ENCODE results near the gene ATP8A2.
"Not testable (repeated sequence)": the region's sequence is repeated elsewhere in the genome, so short reads cannot be mapped to it uniquely, and the experiment has no call there.

DNA sequence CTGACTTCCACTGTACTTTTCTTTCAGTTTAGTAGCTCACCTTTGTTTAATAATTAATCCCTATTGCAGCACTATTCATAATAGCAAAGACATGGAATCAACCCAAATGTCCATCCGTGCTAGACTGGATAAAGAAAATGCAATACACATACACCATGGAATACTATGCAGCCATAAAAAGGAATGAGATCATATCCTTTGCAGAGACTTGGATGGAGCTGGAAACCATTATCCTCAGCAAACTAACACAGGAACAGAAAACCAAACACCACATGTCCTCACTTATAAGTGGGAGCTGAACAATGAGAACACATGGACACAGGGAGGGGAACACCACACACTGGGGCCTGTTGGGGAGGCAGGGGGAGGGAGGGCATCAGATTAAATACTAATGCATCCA lies 402.3 kb downstream of the ATP8A2 start:
- TF ChIP-seq POLR2A (IDR thresholded peaks at IDR 0.05): not testable (repeated sequence)
- TF ChIP-seq, protein P1, sequence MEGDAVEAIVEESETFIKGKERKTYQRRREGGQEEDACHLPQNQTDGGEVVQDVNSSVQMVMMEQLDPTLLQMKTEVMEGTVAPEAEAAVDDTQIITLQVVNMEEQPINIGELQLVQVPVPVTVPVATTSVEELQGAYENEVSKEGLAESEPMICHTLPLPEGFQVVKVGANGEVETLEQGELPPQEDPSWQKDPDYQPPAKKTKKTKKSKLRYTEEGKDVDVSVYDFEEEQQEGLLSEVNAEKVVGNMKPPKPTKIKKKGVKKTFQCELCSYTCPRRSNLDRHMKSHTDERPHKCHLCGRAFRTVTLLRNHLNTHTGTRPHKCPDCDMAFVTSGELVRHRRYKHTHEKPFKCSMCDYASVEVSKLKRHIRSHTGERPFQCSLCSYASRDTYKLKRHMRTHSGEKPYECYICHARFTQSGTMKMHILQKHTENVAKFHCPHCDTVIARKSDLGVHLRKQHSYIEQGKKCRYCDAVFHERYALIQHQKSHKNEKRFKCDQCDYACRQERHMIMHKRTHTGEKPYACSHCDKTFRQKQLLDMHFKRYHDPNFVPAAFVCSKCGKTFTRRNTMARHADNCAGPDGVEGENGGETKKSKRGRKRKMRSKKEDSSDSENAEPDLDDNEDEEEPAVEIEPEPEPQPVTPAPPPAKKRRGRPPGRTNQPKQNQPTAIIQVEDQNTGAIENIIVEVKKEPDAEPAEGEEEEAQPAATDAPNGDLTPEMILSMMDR (IDR thresholded peaks at IDR 0.05 in 4 of 5, conservative IDR thresholded peaks at IDR 0.05 in 1 of 5): not testable (repeated sequence)
